HG02840 (cell line): ENCODE measurements around the gene OTUD5.

Source experiments
- ATAC-seq: cut with Tn5 transposase; IDR thresholded peaks from one replicate; pipeline ENCODE4 v1.9.1; 2021; ENCODE audit warnings: mild to moderate bottlenecking, moderate library complexity, moderate number of reproducible peaks; ENCODE audit not compliant: unreplicated experiment, low FRiP score

The OTUD5 gene

DNA sequence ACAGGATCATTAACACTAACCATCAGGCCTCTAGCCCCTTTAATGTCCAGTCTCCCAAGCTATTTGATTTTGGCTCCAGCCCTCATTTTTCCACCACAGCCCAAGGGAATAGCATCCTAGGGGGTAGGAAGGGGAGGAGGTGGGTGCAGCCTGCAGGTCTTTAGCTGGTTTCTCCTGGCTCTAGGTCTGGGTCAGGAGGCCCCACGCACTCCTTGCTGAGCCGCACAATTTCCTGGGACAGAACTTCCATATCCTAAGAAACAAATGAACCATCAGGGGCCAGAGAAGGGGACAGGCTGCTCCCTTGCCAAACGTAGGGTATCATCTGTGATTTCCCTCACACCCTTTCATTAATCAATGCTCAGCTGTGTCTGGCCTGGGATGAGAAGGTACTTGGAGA is 16.6 kb upstream of the OTUD5 start:
- no peak for ATAC-seq

- no peak for ATAC-seq
These were observed 15.1 kb upstream of the OTUD5 start for GRCh38 chrX:48972220-48973164.

DNA sequence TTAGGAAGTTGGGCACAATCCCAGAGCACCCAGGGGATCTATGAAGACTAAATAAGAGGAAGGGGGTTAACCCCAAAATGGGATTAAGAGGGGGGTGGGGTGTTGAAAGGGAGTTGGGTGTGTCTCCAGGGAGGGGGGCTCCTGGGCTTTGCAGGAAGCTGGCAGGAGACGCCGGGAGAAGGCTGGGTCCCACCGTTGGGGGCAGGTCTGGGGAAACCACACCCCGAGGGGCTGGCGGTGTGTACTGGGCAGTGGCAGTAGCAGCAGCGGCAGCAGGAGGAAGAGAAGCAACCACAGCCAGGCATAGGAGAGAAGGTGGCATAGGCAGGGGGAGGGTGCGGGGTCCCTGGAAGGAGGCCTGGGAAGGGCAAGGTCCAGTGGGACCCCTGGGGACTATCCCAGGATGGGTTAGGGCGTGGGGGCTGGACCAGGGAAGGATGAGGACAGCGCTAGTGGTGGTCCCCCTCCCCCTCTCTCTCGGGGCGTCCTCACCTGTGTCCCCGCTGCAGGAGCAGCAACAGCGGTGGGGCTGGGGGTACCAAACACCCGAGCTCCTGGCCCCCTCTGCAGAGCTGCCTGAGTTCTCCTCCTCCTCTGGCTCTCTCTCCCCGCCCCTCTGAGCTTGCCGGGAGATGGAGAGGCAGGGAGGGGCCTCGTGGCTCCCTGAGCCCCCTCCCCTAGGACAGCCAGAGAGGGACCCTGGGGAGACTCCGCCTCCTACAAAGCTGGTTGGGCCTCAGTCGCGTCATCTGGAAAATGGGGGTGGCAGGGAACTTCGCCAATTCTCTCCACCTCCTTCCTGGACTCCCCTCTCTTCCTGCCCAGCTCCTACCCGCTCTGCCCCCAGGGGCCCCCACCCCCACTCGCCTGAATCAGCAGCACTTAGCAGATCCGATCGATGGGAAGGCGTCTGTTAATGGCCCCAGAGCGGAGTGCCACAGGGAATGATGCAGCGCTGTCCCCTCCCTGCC is 14.1 kb upstream of the OTUD5 start, which contains the start of gene KCND1:
TSS of gene KCND1 (minus strand) at position 596 of the 971 bp plus-strand sequence. CDS start 1,573 bp downstream, outside the sequence.
- no peak for ATAC-seq

DNA sequence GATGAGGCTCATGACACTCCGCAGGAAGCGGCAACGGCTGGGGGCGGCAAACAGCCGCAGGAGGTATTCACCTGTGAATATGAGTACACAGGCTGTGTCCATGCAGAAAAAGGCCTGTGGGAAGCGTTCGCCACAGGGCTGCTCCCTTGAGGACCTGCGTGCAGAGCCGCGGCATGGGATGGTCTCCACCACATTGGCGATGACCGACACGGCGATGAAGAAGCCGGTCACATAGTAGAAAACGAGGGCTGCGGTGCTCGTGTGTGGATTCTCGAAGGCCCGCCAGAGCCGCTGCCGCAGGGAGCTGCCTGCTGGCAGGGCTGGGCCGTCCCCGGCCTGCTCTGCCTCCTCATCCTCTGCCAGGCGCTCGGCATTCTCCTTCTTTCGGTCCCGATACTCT is 12.1 kb upstream of the OTUD5 start:
- no peak for ATAC-seq

GRCh38 chrX:48968377-48968776 is 11.0 kb upstream of the OTUD5 start:
- no peak for ATAC-seq

- ATAC-seq, result no peak
These were observed 9.6 kb upstream of the OTUD5 start for GRCh38 chrX:48966796-48967579.

DNA sequence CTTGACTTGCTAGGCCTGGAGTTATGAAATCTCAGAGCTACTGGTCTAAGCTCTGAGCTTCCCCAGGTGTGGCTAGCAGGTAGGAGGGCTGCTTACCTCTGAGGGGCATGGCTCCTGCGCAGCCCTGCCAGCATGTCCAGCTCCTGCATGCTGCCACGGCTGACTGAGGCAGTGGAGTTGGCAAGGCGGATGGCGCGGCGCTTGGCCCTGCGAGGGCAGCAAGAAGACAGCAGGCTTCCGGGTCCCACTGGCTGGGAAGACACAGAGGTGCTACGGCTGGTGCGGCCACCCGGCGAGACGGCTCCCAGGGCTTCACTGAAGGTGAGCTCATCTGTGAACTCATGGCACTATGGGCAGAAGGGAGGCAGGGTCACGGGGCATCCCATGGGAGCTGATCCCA is 8.6 kb upstream of the OTUD5 start:
- ATAC-seq, result no peak

DNA sequence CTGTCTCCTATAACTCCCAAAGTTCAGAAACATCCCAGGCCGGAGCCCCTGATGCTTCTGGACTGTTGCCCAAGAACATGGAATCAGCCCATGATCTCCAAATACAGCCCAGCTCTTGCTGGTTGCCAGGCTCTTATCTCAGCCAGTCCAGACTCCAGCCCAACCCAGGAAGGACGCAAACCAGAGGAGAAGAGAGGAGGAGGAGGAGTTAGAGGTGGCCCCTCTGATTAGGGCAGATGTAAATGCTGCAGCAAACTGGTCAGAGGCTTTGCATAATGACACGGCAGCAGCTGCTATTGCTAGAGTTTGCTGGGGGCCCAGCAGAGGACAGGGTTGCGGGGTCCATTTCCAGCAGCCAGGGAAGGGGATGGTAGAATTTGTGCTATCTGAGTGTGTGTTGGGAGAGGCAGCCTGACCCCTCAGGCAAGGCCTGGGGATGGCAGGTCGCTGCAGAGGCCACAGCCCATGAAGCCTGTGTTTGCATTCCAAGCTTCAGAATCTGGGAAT is 4.2 kb upstream of the OTUD5 start:
- ATAC-seq, result no peak

- no peak for ATAC-seq
These were observed 2.9 kb upstream of the OTUD5 start for GRCh38 chrX:48960291-48960690.

DNA sequence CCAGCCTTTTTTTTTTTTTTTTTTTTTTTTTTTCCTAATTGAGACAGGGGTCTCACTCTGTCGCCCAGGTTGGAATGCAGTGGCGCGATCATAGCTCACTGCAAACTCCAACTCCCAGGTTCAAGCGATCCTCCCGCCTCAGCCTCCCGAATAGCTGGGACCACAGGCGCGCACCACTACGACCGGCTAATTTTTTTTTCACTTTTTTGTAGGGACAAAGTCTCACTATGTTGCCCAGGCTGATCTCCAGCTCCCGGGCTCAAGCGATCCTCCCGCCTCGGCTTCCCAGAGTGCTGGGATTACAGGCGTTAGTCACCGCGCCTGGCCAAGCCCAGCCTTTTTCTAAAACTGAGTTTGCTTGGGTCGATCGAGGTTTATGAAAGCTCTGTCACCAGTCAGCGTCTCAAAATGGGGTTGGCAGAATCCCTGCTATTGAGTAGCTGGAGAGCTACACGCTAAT is 1.3 kb upstream of the OTUD5 start:
- no peak for ATAC-seq

DNA sequence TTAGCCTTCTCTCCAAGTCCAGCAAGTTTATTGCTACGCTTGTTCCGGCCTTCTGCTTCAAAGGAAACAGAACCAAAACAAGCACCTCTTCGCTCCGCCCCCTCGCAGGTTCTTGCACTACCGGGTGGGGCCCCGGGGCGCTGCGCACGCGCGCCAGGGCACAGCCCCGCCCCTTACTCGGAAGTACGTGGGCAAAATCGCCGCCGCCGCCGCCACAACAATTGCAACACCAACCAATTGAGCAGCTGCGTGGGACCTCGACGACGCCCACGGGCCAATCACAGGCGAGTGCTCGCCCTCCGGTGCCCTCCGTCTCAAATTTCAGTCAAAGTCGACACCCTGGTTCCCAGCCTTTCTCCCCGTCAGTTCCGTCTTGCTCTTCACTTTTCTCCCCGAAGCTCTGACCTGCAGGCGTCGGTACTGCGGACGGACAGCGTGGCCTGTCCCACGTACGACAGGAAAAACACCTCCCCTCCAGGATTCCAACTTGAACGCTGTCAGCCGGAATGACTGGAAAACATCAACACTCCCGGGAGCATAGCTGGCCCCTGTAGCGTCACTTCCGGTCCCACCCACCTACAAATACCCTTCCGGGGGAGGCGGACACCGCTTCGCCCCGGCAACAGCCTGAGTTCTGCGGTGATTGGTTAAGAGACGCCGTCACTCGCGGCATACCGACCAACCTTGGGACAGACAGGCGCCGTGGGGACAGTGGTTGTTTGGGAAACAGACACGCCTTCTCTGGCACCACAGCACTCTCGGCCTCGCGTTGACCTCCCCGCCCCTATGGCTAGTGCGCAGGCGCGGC is 624 bp upstream of the OTUD5 start:
- ATAC-seq, result peak; percentile 68

- ATAC-seq, result peak; percentile 0
These were observed 536 bp downstream of the OTUD5 start for GRCh38 chrX:48956728-48957414.

GRCh38 chrX:48948589-48948988 is 8.8 kb downstream of the OTUD5 start:
- ATAC-seq, result no peak

GRCh38 chrX:48945517-48946348 is 11.7 kb downstream of the OTUD5 start:
- no peak for ATAC-seq

DNA sequence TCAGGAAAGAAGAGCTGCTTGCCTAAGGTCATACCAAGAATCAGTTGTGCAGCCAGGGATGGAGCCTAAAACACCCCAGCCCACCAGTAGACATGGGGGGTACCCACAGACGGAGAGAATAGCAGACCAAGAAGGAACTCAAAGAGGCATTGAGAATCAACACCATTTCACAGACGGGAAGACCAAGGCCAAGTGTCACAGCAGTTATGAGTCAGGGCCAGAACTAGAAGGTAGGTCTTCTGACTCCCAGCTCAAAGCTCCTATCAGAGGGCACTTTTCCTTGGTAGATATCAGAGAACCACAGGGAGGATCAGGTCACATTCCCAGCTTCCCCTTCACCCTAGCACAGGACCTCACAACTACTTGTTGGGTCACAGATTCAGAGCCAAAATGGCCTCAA is 14.5 kb downstream of the OTUD5 start:
- no peak for ATAC-seq

- no peak for ATAC-seq
These were observed 16.9 kb downstream of the OTUD5 start for GRCh38 chrX:48940404-48940955.

- ATAC-seq, result no peak
These were observed 17.7 kb downstream of the OTUD5 start for GRCh38 chrX:48939524-48940228.
